ENCODE data around the gene PDGFRB.
A peak's percentile ranks its signal among the peaks of the same experiment; 100 is the strongest.

Gene PDGFRB

GRCh38 chr5:150130493-150130922 lies 25.1 kb downstream of the PDGFRB start:
- DNase-seq (ENCODE audit: low read depth in 2 of 2), result no peak

- DNase-seq (ENCODE audit: low read depth in 2 of 2), result peak in 1 of 2 experiments; percentile 48
Observed at GRCh38 chr5:150129813-150130492, 25.7 kb downstream of the PDGFRB start.

GRCh38 chr5:150129454-150129812 lies 26.2 kb downstream of the PDGFRB start:
- no peak for DNase-seq (ENCODE audit: low read depth in 2 of 2)

- no peak for DNase-seq (ENCODE audit: low read depth in 2 of 2)
Observed at GRCh38 chr5:150126921-150127265, 28.8 kb downstream of the PDGFRB start.

- no peak for DNase-seq (ENCODE audit: low read depth in 2 of 2)
Observed at GRCh38 chr5:150126199-150126920, 29.3 kb downstream of the PDGFRB start.

GRCh38 chr5:150125334-150125733 lies 30.3 kb downstream of the PDGFRB start:
- DNase-seq (ENCODE audit: low read depth in 2 of 2), result no peak

GRCh38 chr5:150124596-150124995 lies 31.0 kb downstream of the PDGFRB start:
- DNase-seq (ENCODE audit: low read depth in 2 of 2), result no peak

- no peak for DNase-seq (ENCODE audit: low read depth in 2 of 2)
Observed at GRCh38 chr5:150124111-150124557, 31.5 kb downstream of the PDGFRB start.

- DNase-seq (ENCODE audit: low read depth in 2 of 2), result no peak
Observed at GRCh38 chr5:150123542-150123941, 32.1 kb downstream of the PDGFRB start.

GRCh38 chr5:150122536-150123481 lies 32.8 kb downstream of the PDGFRB start:
- DNase-seq (ENCODE audit: low read depth in 2 of 2), result no peak

GRCh38 chr5:150122158-150122510 lies 33.5 kb downstream of the PDGFRB start:
- DNase-seq (ENCODE audit: low read depth in 2 of 2), result no peak

- DNase-seq (ENCODE audit: low read depth in 2 of 2), result no peak
Observed at GRCh38 chr5:150121448-150122157, 34.0 kb downstream of the PDGFRB start.

GRCh38 chr5:150120617-150121447 lies 34.8 kb downstream of the PDGFRB start:
- no peak for DNase-seq (ENCODE audit: low read depth in 2 of 2)

- DNase-seq (ENCODE audit: low read depth in 2 of 2), result no peak
Observed at GRCh38 chr5:150120062-150120441, 35.6 kb downstream of the PDGFRB start.

- DNase-seq (ENCODE audit: low read depth in 2 of 2), result no peak
Observed at GRCh38 chr5:150119421-150120061, 36.1 kb downstream of the PDGFRB start.

GRCh38 chr5:150118561-150119229 lies 37.0 kb downstream of the PDGFRB start:
- DNase-seq (ENCODE audit: low read depth in 2 of 2), result no peak

- no peak for DNase-seq (ENCODE audit: low read depth in 2 of 2)
Observed at GRCh38 chr5:150117945-150118560, 37.6 kb downstream of the PDGFRB start.

GRCh38 chr5:150116667-150117400 lies 38.8 kb downstream of the PDGFRB start:
- no peak for DNase-seq (ENCODE audit: low read depth in 2 of 2)

Data from stimulated activated CD4-positive, alpha-beta T cell treated with anti-CD3 and anti-CD28 coated beads, Interleukin-12 subunit alpha, Interleukin-12 subunit beta, amount 100 ng/mL, for 24 hours (primary cell).